ENCODE measurements around the gene ZNF185. TPM values are rescaled to one million over a fixed set of nuclear protein-coding genes. Genes with fewer than 3 reads are reported as not detected.

The ZNF185 gene
- total RNA-seq, 1 donor from 2014 or later: 63.4 TPM

Other genes starting within 250 kb of the ZNF185 start
- not detected in 2 replicates for gene MAGEA3, start 199.3 kb upstream of the ZNF185 start, total RNA-seq
- gene CSAG2, start 188.8 kb upstream of the ZNF185 start, total RNA-seq: not detected in 2 replicates
- gene MAGEA2B, start 183.4 kb upstream of the ZNF185 start, total RNA-seq: not detected in 2 replicates
- not detected in 2 replicates for gene CSAG1, start 164.3 kb upstream of the ZNF185 start, total RNA-seq
- not detected in 2 replicates for gene MAGEA12, start 164.3 kb upstream of the ZNF185 start, total RNA-seq
- gene MAGEA2, start 144.2 kb upstream of the ZNF185 start, total RNA-seq: not detected in 2 replicates
- not detected in 2 replicates for gene CSAG3, start 138.8 kb upstream of the ZNF185 start, total RNA-seq
- gene MAGEA6, start 128.4 kb upstream of the ZNF185 start, total RNA-seq: not detected in 2 replicates
- 47.8 and 81.1 TPM in 2 replicates for gene CETN2, start 67.3 kb upstream of the ZNF185 start, total RNA-seq
- 15.6 and 24.1 TPM in 2 replicates for gene NSDHL, start 67.0 kb upstream of the ZNF185 start, total RNA-seq
- not detected in 2 replicates for gene PNMA5, start 96.0 kb downstream of the ZNF185 start, total RNA-seq
- 0.35 TPM in 1 of 2 replicates, not detected in the other for gene PNMA3, start 158.4 kb downstream of the ZNF185 start, total RNA-seq
- 1.0 and 1.5 TPM in 2 replicates for gene PNMA6A, start 174.4 kb downstream of the ZNF185 start, total RNA-seq